Head of caudate nucleus (tissue), 42 donors: ENCODE results near the gene C10orf90.
A peak's percentile ranks its signal among the peaks of the same experiment; 100 is the strongest.

ENCODE experiments used
- DNase-seq, 42 donors: peaks; one replicate each; pipeline versions ENCODE4 v3.0.0 to v3.0.0-alpha.2; 2020 to 2021; ENCODE audit warnings: mixed read lengths in 7 of 42
- intact Hi-C: fragments of 100-400 bp; cut with DNase I; formaldehyde crosslinking; loops from one replicate; pipeline ENCODE4 v1.15.0; 2022

Gene C10orf90

GRCh38 chr10:126496771-126497545 lies 173.5 kb downstream of the C10orf90 start:
- peak in 1 of 42 donors; percentile 21 for DNase-seq
- intact Hi-C loops, result no loop called here

DNA sequence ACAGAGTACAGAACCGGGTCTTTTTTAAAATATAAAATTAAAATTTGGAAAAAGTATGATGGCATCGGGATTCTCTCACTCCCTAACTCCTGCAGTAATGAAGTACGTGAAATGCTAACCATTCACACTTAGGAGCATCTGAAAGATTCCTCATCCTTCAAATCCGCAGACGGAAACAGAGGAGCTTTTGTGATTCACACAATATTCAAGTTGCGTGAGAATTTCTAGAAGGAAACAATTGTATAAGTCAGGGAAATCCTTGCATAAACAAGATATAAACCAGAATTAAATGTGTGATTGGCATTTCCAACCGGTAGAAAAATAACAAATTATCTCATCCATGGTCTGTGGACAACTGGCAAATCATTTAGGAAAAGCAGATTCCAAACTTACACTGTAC lies 179.0 kb downstream of the C10orf90 start:
- peak in 1 of 42 donors; percentile 29 for DNase-seq
- intact Hi-C loops, result no loop called here

- intact Hi-C loops, result no loop called here
- DNase-seq, result no peak
Measured at GRCh38 chr10:126481181-126481580, 189.3 kb downstream of the C10orf90 start.

DNA sequence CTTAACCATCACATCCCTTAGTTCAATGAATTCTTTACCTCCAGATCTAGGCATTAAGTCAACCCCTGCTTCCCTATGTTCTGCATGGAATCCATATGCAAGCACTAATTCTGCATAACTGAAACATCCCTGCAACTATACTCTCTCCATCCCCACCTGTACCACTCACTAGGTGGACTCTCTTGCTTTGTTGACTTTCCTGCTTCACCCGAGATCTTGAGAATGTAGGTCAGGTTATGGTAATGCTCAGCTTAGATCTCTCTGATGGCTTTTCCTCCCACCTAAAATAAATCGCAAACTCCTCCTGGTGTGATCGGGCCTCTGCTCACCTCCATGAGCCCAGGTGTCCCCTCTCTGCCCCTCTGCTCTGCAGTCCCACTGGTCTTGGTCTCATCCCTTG lies 189.8 kb downstream of the C10orf90 start:
- DNase-seq, result peak in 1 of 42 donors; percentile 3
- intact Hi-C loops, result no loop called here

- intact Hi-C loops, result no loop called here
- peak in 2 of 42 donors; percentile 25 to 40 for DNase-seq
Measured at GRCh38 chr10:126479280-126479895, 191.1 kb downstream of the C10orf90 start.

DNA sequence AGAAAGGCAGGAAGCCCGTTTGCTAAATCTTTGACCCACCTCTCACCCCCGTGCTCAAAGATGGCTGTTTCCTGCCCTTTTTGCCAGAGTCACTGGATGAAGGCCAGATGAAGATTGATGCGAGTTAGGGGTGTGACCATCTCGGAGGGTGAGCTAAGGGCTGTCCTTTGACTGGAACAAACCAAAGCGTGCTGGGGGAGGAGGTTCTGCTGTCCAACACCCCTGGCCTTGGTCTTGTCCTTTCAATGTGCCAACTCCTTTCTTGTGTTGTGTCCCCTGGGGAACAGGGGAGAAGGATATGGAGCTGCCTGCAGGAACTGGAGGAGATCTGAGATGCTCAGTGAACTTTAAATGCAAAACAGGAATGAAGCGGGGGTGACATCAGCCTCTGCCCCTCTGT lies 191.9 kb downstream of the C10orf90 start:
- DNase-seq, result peak in 2 of 42 donors; percentile 21 to 36
- intact Hi-C loops, result no loop called here

DNA sequence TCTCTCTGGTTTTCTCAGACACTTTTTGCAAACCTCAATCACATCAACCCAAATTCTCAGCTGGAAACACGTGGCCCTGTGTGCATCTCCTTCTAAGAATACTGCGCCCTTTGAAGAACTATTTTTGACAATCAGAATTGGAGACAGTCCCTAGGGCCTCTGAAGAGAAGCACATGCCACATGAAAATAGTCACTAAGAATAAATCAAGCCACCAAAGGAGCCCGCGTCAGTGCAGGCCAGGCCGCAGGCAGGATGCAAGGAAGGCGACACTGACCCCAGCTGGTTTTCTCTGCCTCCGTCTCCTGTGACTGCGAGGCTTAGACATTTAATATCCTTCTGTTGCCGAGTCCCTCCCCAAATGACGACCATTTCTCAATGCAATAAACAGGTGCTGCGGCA lies 194.2 kb downstream of the C10orf90 start:
- DNase-seq, result peak in 3 of 42 donors; percentile 11 to 39 (median 35)
- intact Hi-C loops, result no loop called here

GRCh38 chr10:126475074-126475691 lies 195.3 kb downstream of the C10orf90 start:
- intact Hi-C loops, result no loop called here
- DNase-seq, result peak in 2 of 42 donors; percentile 12 to 20

DNA sequence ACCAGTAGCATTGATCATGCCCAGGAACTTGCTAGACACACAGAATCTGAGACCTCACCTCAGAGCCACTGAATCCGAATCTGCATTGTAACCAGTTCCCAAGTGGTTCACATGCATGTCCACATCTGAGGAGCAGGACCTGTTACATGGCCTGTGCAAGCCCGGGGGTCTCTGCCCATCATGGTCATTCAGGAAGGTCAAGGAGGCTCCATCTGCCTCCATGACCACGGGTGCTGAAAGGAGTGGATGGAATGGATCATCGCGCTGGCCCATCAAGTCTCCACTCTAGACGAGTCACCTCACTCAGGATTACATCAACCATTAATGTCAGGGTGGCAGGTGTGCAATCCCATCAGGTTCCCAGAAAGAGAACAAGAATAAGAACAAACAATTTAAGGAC lies 196.5 kb downstream of the C10orf90 start:
- intact Hi-C loops, result no loop called here
- peak in 4 of 42 donors; percentile 10 to 36 (median 30) for DNase-seq

- intact Hi-C loops, result no loop called here
- DNase-seq, result peak in 3 of 42 donors; percentile 13 to 39 (median 22)
Measured at GRCh38 chr10:126470991-126471390, 199.5 kb downstream of the C10orf90 start.

GRCh38 chr10:126469692-126470091 lies 200.8 kb downstream of the C10orf90 start:
- DNase-seq, result peak in 17 of 42 donors; percentile 21 to 68 (median 51)
- intact Hi-C loops, result loop anchor here (10.0 kb wide), 1 partner anchor 275 kb away; no protein-coding TSS in a partner anchor

DNA sequence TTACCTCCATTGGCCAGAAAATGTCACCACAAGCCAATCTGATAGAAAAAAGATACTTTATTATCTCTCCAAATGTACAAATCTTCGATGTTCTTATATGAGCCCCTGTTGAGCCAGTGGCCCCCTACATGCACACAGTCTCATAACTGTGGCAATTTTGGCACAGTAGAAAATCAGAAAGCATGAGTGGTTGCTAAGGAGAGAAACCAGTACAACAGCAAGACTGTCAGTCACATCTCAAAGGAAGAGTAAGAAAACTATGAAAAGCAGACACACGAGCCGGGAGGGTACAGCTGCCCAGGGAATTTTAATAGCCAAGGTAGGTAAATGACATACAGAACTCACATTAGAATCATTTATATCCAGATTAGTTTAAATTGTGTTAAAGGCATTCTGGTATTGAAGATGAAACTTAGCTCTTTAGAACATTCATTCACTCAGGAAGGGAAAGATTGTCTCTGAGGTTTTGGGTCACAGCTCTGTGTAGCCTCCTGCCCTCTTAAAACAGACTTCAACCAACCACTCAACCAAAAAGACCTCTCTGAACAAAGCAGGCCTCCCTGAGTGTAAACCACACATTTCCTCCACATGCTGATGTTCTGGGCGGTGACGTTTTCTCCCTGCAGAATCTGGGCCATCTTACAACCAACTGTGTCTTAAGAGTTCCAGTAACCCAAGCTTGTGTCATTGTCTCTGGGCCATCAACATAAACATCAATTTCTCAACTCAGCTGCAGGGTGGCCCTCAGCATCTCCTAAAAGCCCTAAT lies 201.4 kb downstream of the C10orf90 start:
- peak in 1 of 42 donors; percentile 37 for DNase-seq
- intact Hi-C loops, result loop anchor here (10.0 kb wide), 1 partner anchor 276 kb away; no protein-coding TSS in a partner anchor

GRCh38 chr10:126468467-126468866 lies 202.0 kb downstream of the C10orf90 start:
- peak in 1 of 42 donors; percentile 44 for DNase-seq
- intact Hi-C loops, result loop anchor here (10.0 kb wide), 1 partner anchor 276 kb away; no protein-coding TSS in a partner anchor

DNA sequence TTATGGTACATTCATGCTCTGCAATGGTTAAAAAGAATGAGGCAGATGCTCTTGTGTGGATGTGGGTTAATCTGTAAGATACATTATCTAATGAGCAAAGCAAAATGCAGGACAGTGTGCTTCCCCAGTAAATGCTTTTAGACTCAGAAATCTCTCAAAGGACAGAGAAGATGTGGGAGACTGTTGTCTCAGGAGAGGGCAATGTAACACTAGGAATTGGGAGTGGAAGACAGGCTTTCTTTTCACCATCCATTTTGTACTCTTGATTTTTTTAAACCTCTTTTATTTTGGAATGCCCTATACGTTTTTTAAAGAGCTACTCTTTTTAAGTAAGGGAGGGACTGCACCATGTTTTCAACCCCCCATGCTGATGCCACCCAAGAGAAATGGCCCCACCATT lies 204.7 kb downstream of the C10orf90 start:
- intact Hi-C loops, result loop anchor here (10.0 kb wide), 1 partner anchor 279 kb away; no protein-coding TSS in a partner anchor
- DNase-seq, result peak in 2 of 42 donors; percentile 33 to 51

DNA sequence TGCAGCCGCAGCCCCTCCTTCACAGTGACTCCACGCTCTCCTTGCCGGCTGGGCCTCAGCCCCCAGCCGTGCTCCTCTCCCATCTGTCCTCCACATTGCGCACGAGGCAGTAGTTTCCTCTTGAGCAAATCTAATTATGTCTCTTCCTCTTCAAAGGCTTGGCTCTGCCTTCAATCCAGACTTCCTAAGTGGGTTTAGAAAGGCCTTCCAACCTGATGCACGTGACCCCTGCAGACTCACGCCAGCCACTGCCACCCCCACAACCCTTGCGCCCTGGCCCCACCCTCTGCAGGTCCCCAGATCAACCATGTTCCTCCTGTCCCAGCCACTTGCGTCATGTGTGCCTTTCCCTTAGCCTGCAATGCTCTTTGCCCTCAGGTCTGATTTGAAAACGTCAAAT lies 207.2 kb downstream of the C10orf90 start:
- DNase-seq, result peak in 1 of 42 donors; percentile 15
- intact Hi-C loops, result loop anchor here (10.0 kb wide), 1 partner anchor 282 kb away; no protein-coding TSS in a partner anchor

GRCh38 chr10:126461289-126461940 lies 209.1 kb downstream of the C10orf90 start:
- intact Hi-C loops, result loop anchor here (10.0 kb wide), 1 partner anchor 283 kb away; no protein-coding TSS in a partner anchor

DNA sequence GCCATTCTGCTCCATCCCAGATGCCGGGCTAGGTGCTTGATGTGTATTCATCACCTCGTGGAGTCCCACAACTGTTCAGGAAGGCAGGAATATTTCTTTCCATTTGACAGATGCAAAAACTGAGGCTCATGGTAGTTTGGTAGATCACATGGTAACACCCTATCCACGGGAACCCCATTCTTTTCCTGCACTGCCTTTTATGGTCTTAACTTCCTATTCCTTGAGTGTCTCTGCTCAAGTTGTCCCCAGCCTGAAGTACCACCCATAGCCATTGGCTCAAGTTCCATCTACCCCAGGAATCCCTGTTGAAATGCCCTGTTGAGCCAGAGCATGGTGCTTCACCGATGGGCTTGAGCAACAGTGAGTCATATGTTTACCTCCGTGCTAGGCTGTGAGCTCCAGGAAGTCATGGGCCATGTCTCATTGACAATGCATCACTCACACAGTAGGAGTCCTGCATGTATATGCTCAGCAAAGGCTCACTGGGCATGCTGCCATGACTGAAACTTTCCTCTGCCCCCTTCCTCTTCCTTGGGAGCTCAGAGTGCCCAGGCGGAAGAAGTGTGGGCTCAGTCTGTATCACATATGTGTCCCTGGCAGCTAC lies 210.5 kb downstream of the C10orf90 start:
- DNase-seq, result peak in 3 of 42 donors; percentile 15 to 39 (median 34)
- intact Hi-C loops, result loop anchor here (10.0 kb wide), 1 partner anchor 285 kb away; no protein-coding TSS in a partner anchor

More at GRCh38 chr10:126461289-126461940, 209.1 kb downstream of the C10orf90 start:
- peak in 3 of 42 donors; percentile 6 to 34 (median 23) for DNase-seq
